ENCODE data around the gene KCTD5. TPM values are rescaled to one million over a fixed set of nuclear protein-coding genes. Genes with fewer than 3 reads are reported as not detected.
"Not testable (repeated sequence)": the region's sequence is repeated elsewhere in the genome, so short reads cannot be mapped to it uniquely, and the experiment has no call there.

Gene KCTD5
- total RNA-seq, 4 donors from 2014 or later = 15.1 to 31.1 (median 19.5) TPM

DNA sequence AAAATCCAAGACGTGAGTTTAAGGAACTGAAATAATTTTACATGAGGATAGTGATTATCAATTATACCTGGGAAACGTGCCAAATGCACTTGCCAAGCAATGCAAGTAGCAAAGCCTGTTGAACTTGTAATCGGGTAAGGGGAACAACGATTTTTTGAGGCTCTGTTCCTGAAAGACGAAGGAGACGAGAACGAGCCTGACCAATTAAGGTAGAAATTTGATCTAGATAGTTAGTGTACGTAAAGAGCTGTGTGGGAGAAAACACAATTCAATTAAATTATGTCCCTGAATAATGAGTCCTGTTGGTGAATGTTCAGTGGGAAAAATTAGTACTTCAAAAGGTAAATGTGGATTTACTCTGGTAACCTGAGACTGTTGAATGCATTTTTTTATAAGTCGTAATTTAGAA lies 17.7 kb upstream of the KCTD5 start:
- no peak overlapping the region for H3K27ac ChIP-seq
- 61 to 64% methylated on average over 9 of the region's 9 CpGs for WGBS, 2 donors (ENCODE audit: low coverage in 1 of 2)
- TF ChIP-seq POLR2A (IDR thresholded peaks at IDR 0.05) (no peak), POLR2AphosphoS5 (IDR thresholded peaks at IDR 0.05) (no peak)

DNA sequence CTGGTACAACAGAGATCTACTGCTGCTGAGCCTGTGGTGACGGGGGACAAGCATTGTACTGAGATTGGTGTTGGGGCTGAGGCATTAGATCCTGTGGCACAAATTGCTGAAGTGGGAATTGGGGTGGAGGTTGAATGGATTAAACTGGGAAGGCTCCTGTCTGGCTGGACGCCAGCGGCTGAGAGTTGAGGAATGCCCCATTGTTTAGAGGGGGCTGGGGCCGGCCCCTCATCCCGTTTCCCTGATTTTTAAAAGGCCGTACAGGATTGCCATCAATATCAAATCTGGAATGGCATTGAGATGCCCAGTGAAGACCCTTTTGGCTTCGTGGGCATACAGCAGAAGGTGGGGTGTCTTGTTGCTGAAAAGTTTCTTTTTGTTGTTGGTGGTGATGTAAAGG lies 15.7 kb upstream of the KCTD5 start:
- not testable (repeated sequence) for ATAC-seq, H3K9me3 ChIP-seq, H3K27me3 ChIP-seq, H3K27ac ChIP-seq, H3K4me3 ChIP-seq
- WGBS, 2 donors (ENCODE audit: low coverage in 1 of 2) = 70 to 83% methylated on average over 1 to 2 of the region's 7 CpGs
- Histone ChIP-seq H3K36me3 (peaks cover 0 to 47% of the 10 kb centered on the region in 2 donors), H3K4me1 (peaks cover 0 to 25% (median 1%) of the 10 kb centered on the region in 3 donors)

More for the DNA sequence above, 17.7 kb upstream of the KCTD5 start:
- Histone ChIP-seq H3K4me3 (no peak overlapping the region), H3K4me1 (peaks cover 0 to 4% (median 0%) of the 10 kb centered on the region in 3 donors), H3K27me3 (no peaks in the 10 kb centered on the region), H3K36me3 (peaks cover 0 to 46% of the 10 kb centered on the region in 2 donors), H3K9me3 (no peaks in the 10 kb centered on the region)
- ATAC-seq = no peak

DNA sequence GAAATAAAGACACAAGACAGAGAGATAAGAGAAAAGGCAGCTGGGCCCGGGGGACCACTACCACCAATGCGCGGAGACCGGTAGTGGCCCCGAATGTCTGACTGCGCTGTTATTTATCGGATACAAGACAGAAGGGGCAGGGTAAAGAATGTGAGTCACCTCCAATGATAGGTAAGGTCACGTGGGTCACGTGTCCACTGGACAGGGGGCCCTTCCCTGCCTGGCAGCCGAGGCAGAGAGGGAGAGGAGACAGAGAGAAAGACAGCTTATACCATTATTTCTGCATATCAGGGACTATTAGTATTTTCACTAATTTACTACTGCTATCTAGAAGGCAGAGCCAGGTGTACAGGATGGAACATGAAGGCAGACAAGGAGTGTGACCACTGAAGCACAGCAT lies 12.7 kb upstream of the KCTD5 start:
- Histone ChIP-seq H3K4me3 (peak overlapping the region in 1 of 2 donors; percentile 20), H3K36me3 (peaks cover 0 to 33% of the 10 kb centered on the region in 2 donors), H3K27ac (peak overlapping the region in 3 of 4 donors; percentile 26 to 78 (median 63)), H3K4me1 (peaks cover 0 to 41% (median 9%) of the 10 kb centered on the region in 3 donors)
- H3K9me3 ChIP-seq, ATAC-seq, H3K27me3 ChIP-seq: not testable (repeated sequence)
- 77 to 96% methylated on average over 5 to 9 of the region's 10 CpGs for WGBS, 2 donors (ENCODE audit: low coverage in 1 of 2)

DNA sequence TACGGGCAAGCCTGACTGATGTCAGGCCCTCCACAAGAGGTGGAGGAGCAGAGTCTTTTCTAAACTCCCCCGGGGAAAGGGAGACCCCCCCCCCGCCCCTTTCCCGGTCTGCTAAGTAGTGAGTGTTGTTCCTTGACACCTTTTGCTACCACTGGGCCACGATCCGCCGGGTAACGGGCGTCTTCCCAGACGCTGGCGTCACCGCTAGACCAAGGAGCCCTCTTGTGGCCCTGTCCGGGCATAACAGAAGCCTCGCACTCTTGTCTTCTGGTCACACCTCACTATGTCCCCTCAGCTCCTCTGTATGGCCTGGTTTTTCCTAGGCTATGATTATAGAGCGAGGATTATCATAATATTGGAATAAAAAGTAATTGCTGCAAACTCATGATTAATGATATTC lies 12.3 kb upstream of the KCTD5 start:
- H3K4me3 ChIP-seq = peak overlapping the region in 1 of 2 donors; percentile 20

DNA sequence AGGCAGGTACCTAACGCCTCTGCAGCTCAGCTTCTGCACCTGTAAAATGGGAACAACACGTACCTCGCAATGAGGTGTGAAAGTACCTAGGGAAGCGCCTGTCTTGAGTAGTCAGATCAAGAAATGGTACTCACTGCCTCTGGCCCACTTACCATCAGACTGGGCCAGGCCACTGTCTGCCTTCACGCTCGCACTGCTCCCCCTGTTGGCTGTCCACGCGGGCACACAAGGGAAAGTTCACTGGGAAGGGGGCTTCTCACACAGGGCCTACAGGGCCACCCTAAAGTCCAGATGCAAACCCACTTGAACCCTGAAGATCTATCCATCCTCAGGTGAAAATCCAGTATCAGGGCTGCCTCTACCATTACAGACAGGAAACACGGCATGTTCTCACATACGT lies 11.1 kb upstream of the KCTD5 start:
- not testable (repeated sequence) for H3K4me3 ChIP-seq

More for the DNA sequence above, 12.3 kb upstream of the KCTD5 start:
- TF ChIP-seq, protein P1, sequence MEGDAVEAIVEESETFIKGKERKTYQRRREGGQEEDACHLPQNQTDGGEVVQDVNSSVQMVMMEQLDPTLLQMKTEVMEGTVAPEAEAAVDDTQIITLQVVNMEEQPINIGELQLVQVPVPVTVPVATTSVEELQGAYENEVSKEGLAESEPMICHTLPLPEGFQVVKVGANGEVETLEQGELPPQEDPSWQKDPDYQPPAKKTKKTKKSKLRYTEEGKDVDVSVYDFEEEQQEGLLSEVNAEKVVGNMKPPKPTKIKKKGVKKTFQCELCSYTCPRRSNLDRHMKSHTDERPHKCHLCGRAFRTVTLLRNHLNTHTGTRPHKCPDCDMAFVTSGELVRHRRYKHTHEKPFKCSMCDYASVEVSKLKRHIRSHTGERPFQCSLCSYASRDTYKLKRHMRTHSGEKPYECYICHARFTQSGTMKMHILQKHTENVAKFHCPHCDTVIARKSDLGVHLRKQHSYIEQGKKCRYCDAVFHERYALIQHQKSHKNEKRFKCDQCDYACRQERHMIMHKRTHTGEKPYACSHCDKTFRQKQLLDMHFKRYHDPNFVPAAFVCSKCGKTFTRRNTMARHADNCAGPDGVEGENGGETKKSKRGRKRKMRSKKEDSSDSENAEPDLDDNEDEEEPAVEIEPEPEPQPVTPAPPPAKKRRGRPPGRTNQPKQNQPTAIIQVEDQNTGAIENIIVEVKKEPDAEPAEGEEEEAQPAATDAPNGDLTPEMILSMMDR (IDR thresholded peaks at IDR 0.05) = peak in 3 of 4 experiments; percentile 61 to 72 (median 70)
- peaks cover 0 to 33% of the 10 kb centered on the region in 2 donors for H3K36me3 ChIP-seq
- H3K27ac ChIP-seq = peak overlapping the region in 3 of 4 donors; percentile 26 to 78 (median 63)
- peaks cover 0 to 41% (median 9%) of the 10 kb centered on the region in 3 donors for H3K4me1 ChIP-seq
- H3K27me3 ChIP-seq, H3K9me3 ChIP-seq, ATAC-seq: not testable (repeated sequence)
- 7 to 28% methylated on average over 4 to 11 of the region's 15 CpGs for WGBS, 2 donors (ENCODE audit: low coverage in 1 of 2)

DNA sequence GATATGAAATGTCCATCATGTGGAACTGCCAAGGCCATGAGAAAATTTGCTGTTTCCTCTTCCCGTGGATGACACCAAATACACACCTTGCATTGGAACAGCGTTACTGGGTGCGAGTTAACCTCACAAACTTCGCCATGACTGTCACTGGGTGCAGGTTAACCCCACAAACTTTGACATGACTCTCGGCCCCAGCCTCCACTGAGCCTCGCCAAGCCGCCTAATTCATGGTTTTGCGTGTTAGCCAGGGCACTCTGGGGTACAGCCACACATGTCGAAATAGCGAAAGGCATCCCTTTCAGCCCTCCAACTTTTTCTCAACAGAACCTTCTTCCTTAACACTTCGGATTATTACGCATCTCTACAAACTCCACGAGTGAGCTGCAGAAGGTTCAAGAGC lies 10.6 kb upstream of the KCTD5 start:
- H3K4me3 ChIP-seq = peak overlapping the region in 1 of 2 donors; percentile 69

More for the DNA sequence above, 11.1 kb upstream of the KCTD5 start:
- not testable (repeated sequence) for H3K9me3 ChIP-seq, ATAC-seq, H3K27me3 ChIP-seq
- peaks cover 0 to 33% of the 10 kb centered on the region in 2 donors for H3K36me3 ChIP-seq
- H3K4me1 ChIP-seq = peaks cover 0 to 41% (median 9%) of the 10 kb centered on the region in 3 donors
- peak overlapping the region in 1 of 4 donors; percentile 12 for H3K27ac ChIP-seq
- TF ChIP-seq, protein P1 (IDR thresholded peaks at IDR 0.05) = peak in 1 of 4 experiments; percentile 14
- WGBS, 2 donors (ENCODE audit: low coverage in 1 of 2) = 58 to 75% methylated on average over 2 to 4 of the region's 10 CpGs

More for the DNA sequence above, 10.6 kb upstream of the KCTD5 start:
- Histone ChIP-seq H3K27me3 (no peaks in the 10 kb centered on the region), H3K4me1 (peaks cover 0 to 41% (median 9%) of the 10 kb centered on the region in 3 donors), H3K9me3 (no peaks in the 10 kb centered on the region), H3K27ac (peak overlapping the region in 2 of 4 donors; percentile 31 to 88), H3K36me3 (peaks cover 0 to 29% of the 10 kb centered on the region in 2 donors)
- 80 to 86% methylated on average over 7 to 12 of the region's 13 CpGs for WGBS, 2 donors (ENCODE audit: low coverage in 1 of 2)
- TF ChIP-seq, protein P1 (IDR thresholded peaks at IDR 0.05) = no peak
- no peak for TF ChIP-seq EP300 (IDR thresholded peaks at IDR 0.05)
- TF ChIP-seq POLR2A (IDR thresholded peaks at IDR 0.05) = no peak
- TF ChIP-seq POLR2AphosphoS5 (IDR thresholded peaks at IDR 0.05) = no peak
- no peak for ATAC-seq

Data from gastroesophageal sphincter (tissue), 4 donors.